HFFc6 (cell line): ENCODE results near the gene SBNO2. TPM values are rescaled to one million over a fixed set of nuclear protein-coding genes. Genes with fewer than 3 reads are reported as not detected.

Source experiments
- DNase-seq: peaks from one replicate; pipeline ENCODE4 v3.0.0-alpha.2; 2018
- H3K27ac Mint-ChIP-seq: 2 replicates; pipeline ENCODE4 v1.8.0; 2020; ENCODE audit warnings: mild to moderate bottlenecking, mixed read lengths
- H3K27me3 Mint-ChIP-seq: 2 replicates; pipeline ENCODE4 v1.8.0; 2021; ENCODE audit warnings: mild to moderate bottlenecking, moderate library complexity, mixed read lengths; ENCODE audit not compliant: insufficient read depth
- H3K36me3 Mint-ChIP-seq: 2 replicates; pipeline ENCODE4 v1.8.0; 2021; ENCODE audit warnings: low read depth, mixed read lengths
- H3K4me1 Mint-ChIP-seq: 2 replicates; pipeline ENCODE4 v1.8.0; 2020; ENCODE audit warnings: low read depth, mixed read lengths
- H3K4me3 Mint-ChIP-seq: 2 replicates; pipeline ENCODE4 v1.8.0; 2020; ENCODE audit warnings: mild to moderate bottlenecking, moderate library complexity, mixed read lengths
- H3K9me3 Mint-ChIP-seq: 2 replicates; pipeline ENCODE4 v1.8.0; 2020; ENCODE audit warnings: mild to moderate bottlenecking, mixed read lengths
- total RNA-seq, 6 experiments: library from RNA; stranded (reverse); fragmentation: NEBNext Ultra II Directional; extraction: Animal tissue kit (Norgen Biotek cat#: 25700); gene quantifications; 2 replicates in 1 of 6; 3 replicates in 5 of 6; pipeline ENCODE4 v1.2.3, GENCODE V29; 2021
- TF ChIP-seq, protein P1 (sequence below): fragments of 200-600 bp; sonication (generic); IDR thresholded peaks from 2 replicates; pipeline ENCODE4 v1.5.0; 2021; ENCODE audit warnings: antibody characterized with exemption, mild to moderate bottlenecking

Gene SBNO2
- total RNA-seq, 6 experiments from 2014 or later, result 33.7 to 49.8 (median 41.5) TPM

DNA sequence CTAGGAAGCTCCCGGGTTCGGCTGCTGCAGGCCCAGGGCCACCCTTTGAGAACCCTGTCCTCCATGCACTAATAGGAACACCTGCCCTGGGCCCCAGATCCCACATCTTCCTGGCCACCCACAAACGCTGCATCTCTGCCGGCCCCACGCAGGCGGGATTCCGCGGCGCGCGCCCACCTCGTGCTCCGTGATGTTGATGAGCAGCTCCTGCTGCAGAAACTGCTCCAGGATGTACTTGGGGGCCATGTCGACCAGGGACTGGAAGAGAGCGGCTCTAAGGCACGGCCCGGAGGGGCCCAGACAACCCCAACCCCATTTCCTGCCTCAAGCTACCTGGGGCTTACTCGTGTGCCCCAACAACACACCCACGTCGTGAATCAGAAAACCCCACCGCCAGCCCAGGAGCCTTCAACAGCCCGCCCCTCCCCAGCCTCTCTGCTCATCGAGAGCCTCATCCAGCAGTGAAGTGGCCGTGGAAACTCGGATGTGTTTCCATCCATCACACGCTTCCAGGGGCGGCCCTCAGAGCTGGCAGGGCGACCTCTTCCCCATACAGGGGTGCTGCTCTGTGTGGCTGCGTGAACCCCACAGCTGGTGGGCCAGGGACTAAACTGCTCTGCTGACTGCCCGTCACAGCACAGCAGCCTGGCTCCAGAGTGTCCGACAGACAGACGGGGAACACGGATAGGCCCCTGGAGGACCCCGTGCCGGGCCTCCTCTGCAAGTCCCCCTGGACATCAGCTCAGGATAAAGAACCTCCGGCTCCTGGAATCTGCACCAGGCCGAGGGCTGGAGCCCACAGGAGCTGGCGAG, 83.1 kb downstream of the SBNO2 start:
- DNase-seq, result no peak
- H3K36me3 Mint-ChIP-seq, result no peaks in the 10 kb centered on the region
- H3K4me3 Mint-ChIP-seq, result no peak overlapping the region
- no peaks in the 10 kb centered on the region; the same call in none of the 2 replicates for H3K27me3 Mint-ChIP-seq
- H3K9me3 Mint-ChIP-seq, result no peaks in the 10 kb centered on the region
- no peak overlapping the region for H3K27ac Mint-ChIP-seq
- TF ChIP-seq, protein P1, sequence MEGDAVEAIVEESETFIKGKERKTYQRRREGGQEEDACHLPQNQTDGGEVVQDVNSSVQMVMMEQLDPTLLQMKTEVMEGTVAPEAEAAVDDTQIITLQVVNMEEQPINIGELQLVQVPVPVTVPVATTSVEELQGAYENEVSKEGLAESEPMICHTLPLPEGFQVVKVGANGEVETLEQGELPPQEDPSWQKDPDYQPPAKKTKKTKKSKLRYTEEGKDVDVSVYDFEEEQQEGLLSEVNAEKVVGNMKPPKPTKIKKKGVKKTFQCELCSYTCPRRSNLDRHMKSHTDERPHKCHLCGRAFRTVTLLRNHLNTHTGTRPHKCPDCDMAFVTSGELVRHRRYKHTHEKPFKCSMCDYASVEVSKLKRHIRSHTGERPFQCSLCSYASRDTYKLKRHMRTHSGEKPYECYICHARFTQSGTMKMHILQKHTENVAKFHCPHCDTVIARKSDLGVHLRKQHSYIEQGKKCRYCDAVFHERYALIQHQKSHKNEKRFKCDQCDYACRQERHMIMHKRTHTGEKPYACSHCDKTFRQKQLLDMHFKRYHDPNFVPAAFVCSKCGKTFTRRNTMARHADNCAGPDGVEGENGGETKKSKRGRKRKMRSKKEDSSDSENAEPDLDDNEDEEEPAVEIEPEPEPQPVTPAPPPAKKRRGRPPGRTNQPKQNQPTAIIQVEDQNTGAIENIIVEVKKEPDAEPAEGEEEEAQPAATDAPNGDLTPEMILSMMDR, result no peak
- H3K4me1 Mint-ChIP-seq, result peaks cover 14% of the 10 kb centered on the region

DNA sequence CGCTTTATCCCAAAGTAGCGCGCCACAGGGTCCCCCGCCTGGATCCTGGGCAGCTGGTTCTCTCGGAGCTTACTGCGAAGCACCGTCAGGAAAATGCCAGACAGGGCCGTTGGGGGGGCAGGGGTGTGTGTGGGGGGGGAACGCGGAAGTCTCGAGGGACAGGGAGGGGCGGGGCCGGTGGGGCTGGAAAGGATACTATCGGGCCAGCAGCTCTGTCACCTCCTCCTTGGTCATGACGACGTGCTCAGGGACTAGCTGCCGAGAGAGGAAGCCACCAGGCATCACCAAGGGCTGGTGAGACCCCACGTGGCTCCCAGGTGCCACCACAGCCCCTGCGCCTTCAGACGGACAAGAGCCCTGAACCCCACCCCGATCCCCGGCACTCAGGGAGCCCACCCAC, 84.2 kb downstream of the SBNO2 start:
- TF ChIP-seq, protein P1, result no peak
- no peak for DNase-seq
- Mint-ChIP-seq H3K4me3 (no peak overlapping the region), H3K4me1 (peaks cover 7% of the 10 kb centered on the region; the same call in 1 of the 2 replicates), H3K36me3 (no peaks in the 10 kb centered on the region), H3K27ac (no peak overlapping the region), H3K27me3 (no peaks in the 10 kb centered on the region; the same call in none of the 2 replicates), H3K9me3 (no peaks in the 10 kb centered on the region)

DNA sequence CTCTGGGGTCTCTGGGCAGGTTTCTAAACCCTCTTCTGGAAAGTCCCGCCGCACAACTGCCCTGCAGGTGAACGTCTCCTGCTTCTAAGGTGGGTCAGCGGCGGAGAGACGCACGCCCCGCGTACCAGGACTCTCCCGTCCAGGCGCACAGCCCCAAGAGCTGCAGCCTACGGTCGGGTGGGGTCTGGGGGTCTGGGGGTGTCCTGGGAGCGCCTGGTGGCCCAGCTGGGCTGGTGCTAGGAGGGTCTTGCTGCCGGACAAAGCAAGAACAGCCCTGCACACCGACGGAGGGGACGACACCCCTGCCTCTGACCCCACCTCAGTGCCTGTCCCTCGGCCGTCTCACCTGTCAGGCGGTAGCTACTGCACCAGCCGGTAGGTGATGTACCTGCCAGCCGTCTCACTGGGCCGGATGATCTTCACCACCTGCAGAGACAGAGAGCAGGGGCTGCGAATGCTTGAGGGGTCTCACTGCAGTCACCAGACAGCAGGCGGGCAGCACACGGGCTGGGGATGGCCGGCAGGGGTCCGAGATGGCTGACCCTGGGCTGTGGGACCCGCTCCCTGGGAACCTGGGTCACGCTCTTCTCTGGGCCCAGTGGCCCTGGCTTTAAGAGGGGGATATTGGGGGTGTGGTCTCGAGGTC, 84.8 kb downstream of the SBNO2 start:
- Mint-ChIP-seq H3K9me3 (no peaks in the 10 kb centered on the region), H3K27ac (no peak overlapping the region), H3K27me3 (no peaks in the 10 kb centered on the region; the same call in none of the 2 replicates), H3K4me1 (peaks cover 7% of the 10 kb centered on the region; the same call in 1 of the 2 replicates), H3K4me3 (no peak overlapping the region), H3K36me3 (no peaks in the 10 kb centered on the region)
- no peak for DNase-seq
- TF ChIP-seq, protein P1, result no peak

DNA sequence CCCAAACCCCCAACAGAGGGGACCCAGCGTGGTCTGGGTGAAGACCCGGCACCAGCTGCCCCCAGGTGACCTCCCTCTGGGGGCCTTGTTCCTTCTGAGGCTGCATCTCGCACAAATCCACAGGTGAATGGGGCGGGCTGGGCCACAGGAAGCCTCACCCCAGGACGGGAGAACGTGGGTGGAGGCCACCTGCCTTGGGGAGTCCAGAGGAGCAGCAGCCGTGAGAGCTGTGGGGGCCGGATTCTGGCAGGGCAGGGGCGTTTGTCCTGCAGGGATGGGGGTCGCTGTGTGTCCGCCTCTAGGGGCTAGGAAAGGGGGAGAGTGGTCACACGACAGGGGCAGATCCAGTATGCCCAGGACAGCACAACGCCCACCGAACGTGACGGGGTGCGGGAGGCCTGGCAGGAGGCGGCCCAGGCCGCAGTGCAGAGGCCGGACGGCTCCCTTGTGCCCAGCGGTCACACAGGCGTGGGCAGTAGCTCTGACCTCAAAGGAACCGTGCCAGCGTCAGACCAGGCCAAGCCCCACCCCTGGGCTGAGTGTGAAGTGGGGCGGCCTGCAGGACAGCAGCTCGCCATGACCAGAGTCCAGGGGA, 85.6 kb downstream of the SBNO2 start:
- no peak overlapping the region for H3K4me3 Mint-ChIP-seq
- no peaks in the 10 kb centered on the region for H3K9me3 Mint-ChIP-seq
- H3K27ac Mint-ChIP-seq, result no peak overlapping the region
- H3K36me3 Mint-ChIP-seq, result no peaks in the 10 kb centered on the region
- TF ChIP-seq, protein P1, result no peak
- H3K4me1 Mint-ChIP-seq, result peaks cover under 1% of the 10 kb centered on the region; the same call in 1 of the 2 replicates
- H3K27me3 Mint-ChIP-seq, result no peaks in the 10 kb centered on the region; the same call in 1 of the 2 replicates
- DNase-seq, result no peak

DNA sequence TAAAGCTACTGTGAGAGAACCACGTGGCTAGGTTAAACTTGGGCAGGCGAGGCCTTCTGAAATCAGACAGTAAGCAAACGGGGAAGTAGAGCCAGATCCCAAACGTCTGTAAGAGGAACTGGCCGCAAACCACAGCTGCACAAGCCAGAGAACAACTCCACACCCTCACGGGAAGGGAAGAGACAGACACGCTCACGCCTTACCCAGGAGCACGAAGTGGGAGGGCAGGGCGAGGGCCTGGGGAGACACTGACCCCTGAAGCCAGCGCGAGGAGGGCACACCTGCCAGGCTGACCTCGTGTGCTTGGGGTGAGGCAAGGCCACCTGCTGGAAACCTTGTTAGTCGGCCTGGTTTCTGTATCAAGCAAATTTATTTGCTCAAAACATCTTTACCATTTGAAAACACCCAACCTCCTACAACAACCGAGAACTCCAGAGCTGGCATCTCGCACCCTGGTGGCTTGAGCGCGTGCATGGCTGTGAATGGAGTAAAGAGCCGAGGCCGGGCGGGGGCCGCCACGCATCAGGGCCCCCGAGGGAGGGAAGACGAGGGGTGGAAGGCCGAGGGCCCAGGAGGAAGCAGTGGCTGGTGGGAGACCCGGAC, 86.2 kb downstream of the SBNO2 start:
- DNase-seq, result no peak
- Mint-ChIP-seq H3K36me3 (no peaks in the 10 kb centered on the region), H3K27ac (no peak overlapping the region), H3K4me3 (no peak overlapping the region), H3K4me1 (no peaks in the 10 kb centered on the region), H3K9me3 (no peaks in the 10 kb centered on the region), H3K27me3 (no peaks in the 10 kb centered on the region; the same call in 1 of the 2 replicates)
- TF ChIP-seq, protein P1, result no peak
